Measurements from ENCODE around the gene LRRC27.

- TF ChIP-seq CTCF (IDR thresholded peaks at IDR 0.05; ENCODE audit: insufficient read depth, low read length, poor library complexity, severe bottlenecking) (no peak), EZH2phosphoT487 (conservative IDR thresholded peaks at IDR 0.05; ENCODE audit: low read length) (no peak)
Measured at GRCh38 chr10:132374176-132374575, 42.2 kb downstream of the LRRC27 start.

Data from SU-DHL-6 (cell line).